B cell (primary cell): ENCODE measurements around the gene DBX1. TPM values are rescaled to one million over a fixed set of nuclear protein-coding genes. Genes with fewer than 3 reads are reported as not detected.
A peak's percentile ranks its signal among the peaks of the same experiment; 100 is the strongest.

Source experiments
- ATAC-seq: fragments of 200-7000 bp; cut with Tn5 transposase; one replicate; pipeline ENCODE4 v1.10.0; 2021; ENCODE audit warnings: low read depth, mild to moderate bottlenecking, moderate number of reproducible peaks, moderate library complexity
- CTCF ChIA-PET: fragments of 350-600 bp; sonication (Branson Sonifier 250); formaldehyde crosslinking; loops from one replicate; lab custom pipeline; 2021; ENCODE audit warnings: antibody characterized with exemption, inconsistent platforms; lab: Charles Lee
- POLR2A ChIA-PET: fragments of 350-600 bp; sonication (Branson Sonifier 250); formaldehyde crosslinking; loops from one replicate; lab custom pipeline; 2021; ENCODE audit warnings: antibody characterized with exemption; lab: Charles Lee
- DNase-seq: peaks from one replicate; pipeline ENCODE4 v3.0.0; 2013
- H2AFZ ChIP-seq: 2 replicates; pipeline ENCODE4 v1.6.1; 2012; ENCODE audit warnings: mild to moderate bottlenecking, low read depth, low read length; ENCODE audit not compliant: insufficient read depth, poor library complexity, severe bottlenecking
- H3K27ac ChIP-seq, 2 donors: 1 replicate in 1 of 2; 2 replicates in 1 of 2; pipeline ENCODE4 v1.5.1; 2012 to 2013; ENCODE audit warnings: low read length in 2 of 2, mild to moderate bottlenecking in 2 of 2, moderate library complexity in 1 of 2
- H3K27me3 ChIP-seq, 4 experiments: fragments of 200-600 bp in 1 of 4; sonication (generic) in 1 of 4; replicated peaks in 1 of 4; 1 replicate in 2 of 4; 2 replicates in 2 of 4; pipeline versions ENCODE4 v1.6.1 to v1.7.0; 2013 to 2016; ENCODE audit warnings: low read length in 3 of 4, mild to moderate bottlenecking in 2 of 4, mixed read lengths in 1 of 4, moderate library complexity in 1 of 4; ENCODE audit not compliant: insufficient read depth in 4 of 4, control insufficient read depth in 3 of 4; ENCODE audit errors: control extremely low read depth in 1 of 4
- H3K36me3 ChIP-seq, 2 experiments: replicated peaks in 1 of 2; 1 replicate in 1 of 2; 2 replicates in 1 of 2; pipeline versions ENCODE4 v1.6.1 to v1.7.1; 2013; ENCODE audit warnings: low read length in 1 of 2; ENCODE audit not compliant: insufficient read depth in 2 of 2, control insufficient read depth in 1 of 2; ENCODE audit errors: control extremely low read depth in 1 of 2, extremely low read depth in 1 of 2
- H3K4me1 ChIP-seq, 2 donors: fragments of 200-600 bp in 1 of 2; sonication (generic) in 1 of 2; 1 replicate in 1 of 2; 2 replicates in 1 of 2; pipeline versions ENCODE4 v1.5.1 to v1.6.1; 2013 to 2017; ENCODE audit warnings: low read length in 2 of 2; ENCODE audit not compliant: control insufficient read depth in 2 of 2, insufficient read depth in 2 of 2
- H3K4me2 ChIP-seq: replicated peaks from 2 replicates; pipeline ENCODE3; 2012; ENCODE audit warnings: mild to moderate bottlenecking, low read depth, low read length; ENCODE audit not compliant: poor library complexity, severe bottlenecking
- H3K4me3 ChIP-seq, 5 experiments: fragments of 200-600 bp in 1 of 5; sonication (generic) in 1 of 5; 1 replicate in 3 of 5; 2 replicates in 2 of 5; pipeline versions ENCODE4 v1.5.1 to v1.7.0; 2011 to 2016; ENCODE audit warnings: low read length in 4 of 5, mild to moderate bottlenecking in 4 of 5, low read depth in 2 of 5, control low read depth in 1 of 5, moderate library complexity in 1 of 5; ENCODE audit not compliant: insufficient read depth in 1 of 5; ENCODE audit errors: control extremely low read depth in 1 of 5, extremely low read depth in 1 of 5
- H3K79me2 ChIP-seq: fragments of 200-600 bp; sonication (generic); one replicate; pipeline ENCODE4 v1.6.0; 2016; ENCODE audit warnings: low read length; ENCODE audit not compliant: control insufficient read depth, insufficient read depth
- H3K9ac ChIP-seq: fragments of 200-600 bp; sonication (generic); 2 replicates; pipeline ENCODE4 v1.6.1; 2017; ENCODE audit warnings: mild to moderate bottlenecking, low read length, moderate library complexity
- H3K9me3 ChIP-seq, 3 donors: one replicate each; pipeline versions ENCODE4 v1.6.1 to v1.7.1; 2013; ENCODE audit warnings: low read length in 2 of 3; ENCODE audit not compliant: control insufficient read depth in 2 of 3, insufficient read depth in 1 of 3; ENCODE audit errors: control extremely low read depth in 1 of 3
- H4K20me1 ChIP-seq: 2 replicates; pipeline ENCODE4 v1.6.0; 2012; ENCODE audit warnings: mild to moderate bottlenecking, low read length; ENCODE audit not compliant: insufficient read depth, control insufficient read depth, poor library complexity, severe bottlenecking
- H3K27ac Mint-ChIP-seq: one replicate; pipeline ENCODE4 v1.8.0; 2021; ENCODE audit warnings: mixed read lengths
- H3K27me3 Mint-ChIP-seq: one replicate; pipeline ENCODE4 v1.8.0; 2021; ENCODE audit warnings: mixed read lengths
- H3K4me1 Mint-ChIP-seq: one replicate; pipeline ENCODE4 v1.8.0; 2021; ENCODE audit warnings: mixed read lengths
- H3K4me3 Mint-ChIP-seq: one replicate; pipeline ENCODE4 v1.8.0; 2021; ENCODE audit warnings: mixed read lengths
- H3K9me3 Mint-ChIP-seq: one replicate; pipeline ENCODE4 v1.8.0; 2022; ENCODE audit warnings: mixed read lengths; ENCODE audit not compliant: insufficient read depth
- CTCF ChIP-seq: fragments of 200-600 bp; IDR thresholded peaks from one replicate; pipeline ENCODE4 v1.8.0; 2022; ENCODE audit warnings: antibody characterized with exemption, mild to moderate bottlenecking
- EZH2 ChIP-seq: IDR thresholded peaks from 2 replicates; pipeline ENCODE4 v1.6.1; 2012; ENCODE audit warnings: borderline replicate concordance, low read depth, mild to moderate bottlenecking, moderate library complexity, low read length; ENCODE audit not compliant: insufficient read depth, poor library complexity, severe bottlenecking
- WGBS: methylation state at CpG from one replicate; pipeline ENCODE4 v1.1.5; 2013; ENCODE audit warnings: missing lambda C conversion rate; ENCODE audit not compliant: insufficient coverage; 5-methylcytosine and 5-hydroxymethylcytosine counted together
- intact Hi-C: fragments of 100-400 bp; cut with micrococcal nuclease; formaldehyde crosslinking; loops from one replicate; pipeline ENCODE4 v1.10.0; 2022
- polyA plus RNA-seq: library from polyadenylated mRNA; depleted of rRNA; stranded (reverse); fragments of >200 nt; gene quantifications from 2 replicates; pipeline ENCODE4 v1.2.3, GENCODE V29; 2012
- total RNA-seq, 2 donors: library from RNA; stranded (reverse); fragments of 120-200 nt in 1 of 2; gene quantifications; 1 replicate in 1 of 2; 2 replicates in 1 of 2; pipeline versions ENCODE4 v1.2.3 to v1.2.4, GENCODE V29; 2013 to 2022

DBX1 gene
- total and polyA plus RNA-seq, 2 donors (not counting 1 experiment from before 2014, with no cell fraction given) = not detected

DNA sequence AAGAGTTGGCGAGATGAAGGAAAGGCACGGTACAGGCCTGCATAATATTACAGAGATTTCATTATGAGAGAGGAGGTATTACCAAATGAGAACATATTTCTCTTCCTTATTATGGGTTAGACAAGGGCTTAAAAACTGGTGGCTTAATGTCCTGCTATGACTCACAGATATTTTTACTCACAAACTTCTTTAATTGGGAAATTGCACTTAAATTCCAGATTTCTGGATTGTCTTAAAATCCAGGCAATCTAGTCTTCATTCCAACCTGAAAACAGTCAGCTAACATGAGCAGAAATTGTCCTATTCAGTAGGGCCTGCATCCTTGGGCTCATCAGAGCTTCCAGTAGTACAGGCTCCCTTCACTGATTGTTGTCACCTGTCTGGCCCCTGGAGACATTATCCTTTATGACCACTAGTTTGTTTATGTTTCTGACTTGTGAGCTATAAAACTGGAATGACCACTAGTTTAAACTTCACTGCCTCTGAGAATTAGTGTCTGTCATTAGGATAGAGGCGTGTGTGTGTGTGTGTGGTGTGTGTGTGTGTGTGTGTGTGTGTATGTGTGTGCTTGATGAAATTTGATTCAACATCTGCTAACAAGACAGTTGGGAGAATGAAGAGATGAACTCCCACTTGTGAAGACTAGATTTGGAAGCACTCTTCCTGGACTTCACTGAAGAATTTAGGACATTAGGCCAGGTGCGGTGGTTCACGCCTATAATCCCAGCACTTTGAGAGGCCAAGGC is 25.1 kb downstream of the DBX1 start:
- Histone ChIP-seq H3K4me2 (no peak overlapping the region), H3K27ac (no peak overlapping the region), H3K79me2 (no peaks in the 10 kb centered on the region), H3K9me3 (no peaks in the 10 kb centered on the region), H2AFZ (no peak overlapping the region), H3K9ac (no peak overlapping the region), H3K36me3 (no peaks in the 10 kb centered on the region), H4K20me1 (no peaks in the 10 kb centered on the region), H3K4me1 (peaks cover 10% of the 10 kb centered on the region in 2 donors), H3K4me3 (no peak overlapping the region), H3K27me3 (peaks cover 0 to 27% (median 14%) of the 10 kb centered on the region in 4 experiments)
- no peak for ATAC-seq
- ChIA-PET CTCF (interaction anchor here (1.6 kb wide), 1 partner anchor 9 kb away, joined by 6 read pairs; no protein-coding TSS in a partner anchor), POLR2A (no interaction called here)
- TF ChIP-seq EZH2 = no peak
- no peak for TF ChIP-seq CTCF
- intact Hi-C loops = loop anchor here (5.0 kb wide), 1 partner anchor 573 kb away; no protein-coding TSS in a partner anchor
- Mint-ChIP-seq H3K27ac (no peak overlapping the region), H3K9me3 (no peaks in the 10 kb centered on the region), H3K4me1 (peaks cover 10% of the 10 kb centered on the region), H3K27me3 (peaks cover 71% of the 10 kb centered on the region), H3K4me3 (no peak overlapping the region)
- no peak for DNase-seq
- WGBS = 100% methylated on average over 2 of the region's 5 CpGs

DNA sequence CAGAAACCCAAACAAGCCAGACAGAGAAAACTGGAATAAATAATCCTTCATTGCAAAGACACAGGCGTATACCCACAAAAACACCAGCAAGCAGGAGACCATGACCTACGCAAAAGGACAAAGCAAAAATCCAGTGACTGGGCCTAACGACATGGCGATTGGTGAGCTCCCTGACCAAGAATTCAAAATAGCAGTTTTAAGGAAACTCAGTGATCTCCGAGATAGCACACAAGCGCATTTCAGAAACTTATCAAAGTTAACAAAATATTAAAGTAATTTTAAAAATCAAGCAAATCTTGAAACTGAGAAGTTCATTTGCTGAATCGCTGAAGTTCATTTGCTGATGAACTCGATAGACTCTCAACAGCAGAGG is 27.6 kb downstream of the DBX1 start:
- Histone ChIP-seq H3K27me3 (peaks cover 0 to 27% (median 11%) of the 10 kb centered on the region in 4 experiments), H2AFZ (peak overlapping the region; percentile 82), H3K9ac (peak overlapping the region; percentile 59), H3K79me2 (no peaks in the 10 kb centered on the region), H3K9me3 (no peaks in the 10 kb centered on the region), H4K20me1 (no peaks in the 10 kb centered on the region), H3K4me3 (no peak overlapping the region), H3K4me2 (peak overlapping the region; percentile 76), H3K27ac (no peak overlapping the region), H3K36me3 (no peaks in the 10 kb centered on the region), H3K4me1 (peaks cover 10% of the 10 kb centered on the region in 2 donors)
- H3K9me3 Mint-ChIP-seq = no peaks in the 10 kb centered on the region
- WGBS = 41% methylated on average over 5 of the region's 8 CpGs
- no peak overlapping the region for H3K27ac Mint-ChIP-seq
- H3K4me3 Mint-ChIP-seq = peak overlapping the region; percentile 79
- DNase-seq = no peak
- intact Hi-C loops = loop anchor here (1.0 to 5.0 kb wide), 2 partner anchors 181 to 570 kb away; no protein-coding TSS in a partner anchor
- peaks cover 54% of the 10 kb centered on the region for H3K27me3 Mint-ChIP-seq
- TF ChIP-seq EZH2 (no peak), CTCF (peak; percentile 36)
- H3K4me1 Mint-ChIP-seq = peaks cover 10% of the 10 kb centered on the region
- no peak for ATAC-seq
- CTCF ChIA-PET = interaction anchor here (0.6 to 2.4 kb wide), 18 partner anchors 10 to 575 kb away, joined by 3 to 16 read pairs (median 4); no protein-coding TSS in a partner anchor
- POLR2A ChIA-PET = no interaction called here
